ENCODE results near the gene ZNF106. TPM values are rescaled to one million over a fixed set of nuclear protein-coding genes. Genes with fewer than 3 reads are reported as not detected.

The ZNF106 gene
- total RNA-seq, 1 experiment from 2014 or later = 28.5 TPM

GRCh38 chr15:42385206-42385979 is 105.5 kb downstream of the ZNF106 start:
- CTCF ChIA-PET = interaction anchor here (0.6 to 2.0 kb wide), 21 partner anchors 10 to 413 kb away, joined by 3 to 22 read pairs (median 4); partner anchors contain the start of genes EHD4, GANC, PLA2G4F and TMEM87A
- Histone ChIP-seq H3K9ac (ENCODE audit: low read length) (no peak overlapping the region), H2AFZ (ENCODE audit: low read depth, low read length, poor library complexity, severe bottlenecking) (no peak overlapping the region), H3K4me2 (ENCODE audit: low read length) (0 out of 2 replicates have a peak overlapping the region, but pooled peaks have one; percentile 10), H3K79me2 (ENCODE audit: insufficient read depth, low read length) (no peaks in the 10 kb centered on the region), H4K20me1 (ENCODE audit: insufficient read depth) (no peaks in the 10 kb centered on the region), H3K27me3 (ENCODE audit: insufficient read depth, low read length) (no peaks in the 10 kb centered on the region), H3K9me2 (ENCODE audit: insufficient read depth) (no peaks in the 10 kb centered on the region), H3K4me1 (ENCODE audit: control insufficient read depth in 1 of 2, insufficient read depth in 2 of 2, low read length in 2 of 2) (no peaks in the 10 kb centered on the region), H3K4me3 (replicated peaks in 1 of 2; ENCODE audit: low read depth in 1 of 2, low read length in 2 of 2) (no peak overlapping the region), H3K9me3 (ENCODE audit: control insufficient read depth in 1 of 2, insufficient read depth in 1 of 2, low read depth in 1 of 2, low read length in 2 of 2) (no peaks in the 10 kb centered on the region), H3K27ac (ENCODE audit: low read depth, low read length) (no peak overlapping the region), H3K36me3 (ENCODE audit: control insufficient read depth in 1 of 2, insufficient read depth in 2 of 2, low read length in 2 of 2) (no peaks in the 10 kb centered on the region)
- TF ChIP-seq RAD21 (IDR thresholded peaks at IDR 0.05; ENCODE audit: low read depth) (peak; percentile 76), ELF1 (IDR thresholded peaks at IDR 0.05; ENCODE audit: borderline replicate concordance, low read depth) (no peak), CTCF (IDR thresholded peaks at IDR 0.05 in 2 of 3, conservative IDR thresholded peaks at IDR 0.05 in 1 of 3; ENCODE audit: borderline replicate concordance in 1 of 3, insufficient read depth in 1 of 3, low read depth in 2 of 3, low read length in 2 of 3) (peak; percentile 46 to 92 (median 89); a peak in 5 of 6 replicates)
- intact Hi-C loops (cut with micrococcal nuclease) = loop anchor here (5.0 kb wide), 1 partner anchor 318 kb away; no protein-coding TSS in a partner anchor
- BruUV-seq (replicated peaks) = no TSS peak
- ATAC-seq = peak; percentile 95
- RAD21 ChIA-PET (ENCODE audit: low non-redundant PET in 1 of 2, low total read pairs in 2 of 2, uncharacterized antibody in 2 of 2, unreplicated experiment in 2 of 2) = interaction anchor here in 1 of 2 experiments (1.0 to 1.1 kb wide), 2 partner anchors 179 to 248 kb away, joined by 3 to 4 read pairs; no protein-coding TSS in a partner anchor
- peak; percentile 35 for DNase-seq (ENCODE audit: low read depth, low spot score)
- POLR2A ChIA-PET = interaction anchor here (1.0 to 1.4 kb wide), 2 partner anchors 11 to 112 kb away, joined by 4 to 5 read pairs; partner anchors contain the start of genes GANC and TMEM87A

- H3K4me1 ChIP-seq (ENCODE audit: control insufficient read depth in 1 of 2, insufficient read depth in 2 of 2, low read length in 2 of 2) = no peaks in the 10 kb centered on the region
- H2AFZ ChIP-seq (ENCODE audit: low read depth, low read length, poor library complexity, severe bottlenecking) = no peak overlapping the region
- H3K36me3 ChIP-seq (ENCODE audit: control insufficient read depth in 1 of 2, insufficient read depth in 2 of 2, low read length in 2 of 2) = no peaks in the 10 kb centered on the region
- ChIA-PET POLR2A (interaction anchor here (1.4 kb wide), 1 partner anchor 11 kb away, joined by 5 read pairs; no protein-coding TSS in a partner anchor), RAD21 (ENCODE audit: low non-redundant PET in 1 of 2, low total read pairs in 2 of 2, uncharacterized antibody in 2 of 2, unreplicated experiment in 2 of 2) (no interaction called here), CTCF (interaction anchor here (0.7 to 2.0 kb wide), 14 partner anchors 8 to 412 kb away, joined by 3 to 22 read pairs (median 5); partner anchors contain the start of genes EHD4, PLA2G4F and VPS39)
- H3K27me3 ChIP-seq (ENCODE audit: insufficient read depth, low read length) = no peaks in the 10 kb centered on the region
- intact Hi-C loops (cut with micrococcal nuclease) = no loop called here
- H3K9ac ChIP-seq (ENCODE audit: low read length) = no peak overlapping the region
- H3K27ac ChIP-seq (ENCODE audit: low read depth, low read length) = no peak overlapping the region
- H3K4me2 ChIP-seq (ENCODE audit: low read length) = no peak overlapping the region
- no peak for DNase-seq (ENCODE audit: low read depth, low spot score)
- H3K4me3 ChIP-seq (replicated peaks in 1 of 2; ENCODE audit: low read depth in 1 of 2, low read length in 2 of 2) = no peak overlapping the region
- H4K20me1 ChIP-seq (ENCODE audit: insufficient read depth) = no peaks in the 10 kb centered on the region
- no TSS peak for BruUV-seq (replicated peaks)
- no peak for ATAC-seq
- no peaks in the 10 kb centered on the region for H3K79me2 ChIP-seq (ENCODE audit: insufficient read depth, low read length)
- H3K9me3 ChIP-seq (ENCODE audit: control insufficient read depth in 1 of 2, insufficient read depth in 1 of 2, low read depth in 1 of 2, low read length in 2 of 2) = no peaks in the 10 kb centered on the region
- no peaks in the 10 kb centered on the region for H3K9me2 ChIP-seq (ENCODE audit: insufficient read depth)
- TF ChIP-seq JUND (IDR thresholded peaks at IDR 0.05) (no peak), SIN3A (IDR thresholded peaks at IDR 0.05; ENCODE audit: low read depth) (no peak), REST (IDR thresholded peaks at IDR 0.05; ENCODE audit: low read depth) (no peak), POLR2A (IDR thresholded peaks at IDR 0.05; ENCODE audit: borderline replicate concordance, extremely low read depth, insufficient read depth, insufficient read length) (no peak), CEBPB (IDR thresholded peaks at IDR 0.05; ENCODE audit: low read depth) (no peak), EZH2 (IDR thresholded peaks at IDR 0.05) (no peak), RAD21 (IDR thresholded peaks at IDR 0.05; ENCODE audit: low read depth) (no peak), SP1 (IDR thresholded peaks at IDR 0.05; ENCODE audit: low read depth) (no peak)
These were observed 106.3 kb downstream of the ZNF106 start for GRCh38 chr15:42384597-42384996.
